NCI-H2081 (cell line): ENCODE results near the gene GRIN1.
"Not testable (repeated sequence)": the region's sequence is repeated elsewhere in the genome, so short reads cannot be mapped to it uniquely, and the experiment has no call there.

Experiments
- DNase-seq, 2 experiments: peaks; one replicate each; lab custom pipeline; 2025; lab: John Stamatoyannopoulos, UW

GRIN1 gene

GRCh38 chr9:137111788-137112563, 27.0 kb upstream of the GRIN1 start:
- DNase-seq = no peak

- no peak for DNase-seq
Observed at GRCh38 chr9:137112564-137113384, 26.2 kb upstream of the GRIN1 start.

GRCh38 chr9:137113385-137114159, 25.4 kb upstream of the GRIN1 start:
- DNase-seq = peak in 1 of 2 experiments; percentile 11

GRCh38 chr9:137114220-137114612, 24.7 kb upstream of the GRIN1 start:
- no peak for DNase-seq

- DNase-seq = peak; percentile 47 to 57
Observed at GRCh38 chr9:137114613-137115393, 24.2 kb upstream of the GRIN1 start, which contains the start of gene DPP7. Gene DPP7 (minus strand): TSS chr9:137114733. CDS start chr9:137114713, 20 bp downstream.

GRCh38 chr9:137115394-137116026, 23.4 kb upstream of the GRIN1 start:
- no peak for DNase-seq

- no peak for DNase-seq
Observed at GRCh38 chr9:137116027-137116507, 22.9 kb upstream of the GRIN1 start.

- no peak for DNase-seq
Observed at GRCh38 chr9:137116728-137117127, 22.2 kb upstream of the GRIN1 start.

GRCh38 chr9:137117269-137117731, 21.7 kb upstream of the GRIN1 start:
- no peak for DNase-seq

GRCh38 chr9:137118092-137118603, 20.8 kb upstream of the GRIN1 start:
- not testable (repeated sequence) for DNase-seq

GRCh38 chr9:137121927-137122795, 16.8 kb upstream of the GRIN1 start:
- not testable (repeated sequence) for DNase-seq

- DNase-seq = not testable (repeated sequence)
Observed at GRCh38 chr9:137122796-137123467, 16.0 kb upstream of the GRIN1 start.

GRCh38 chr9:137123468-137123837, 15.5 kb upstream of the GRIN1 start:
- no peak for DNase-seq

- DNase-seq = not testable (repeated sequence)
Observed at GRCh38 chr9:137123952-137124462, 14.9 kb upstream of the GRIN1 start.

- no peak for DNase-seq
Observed at GRCh38 chr9:137126786-137127185, 12.2 kb upstream of the GRIN1 start.

GRCh38 chr9:137127301-137128157, 11.4 kb upstream of the GRIN1 start:
- no peak for DNase-seq

GRCh38 chr9:137128158-137128861, 10.6 kb upstream of the GRIN1 start:
- no peak for DNase-seq
